Activated CD4-positive, alpha-beta memory T cell treated with anti-CD3 and anti-CD28 coated beads for 36 hours (primary cell): ENCODE results near the gene CIBAR2. TPM values are rescaled to one million over a fixed set of nuclear protein-coding genes. Genes with fewer than 3 reads are reported as not detected.
A peak's percentile ranks its signal among the peaks of the same experiment; 100 is the strongest.
"Not testable (repeated sequence)": the region's sequence is repeated elsewhere in the genome, so short reads cannot be mapped to it uniquely, and the experiment has no call there.

Experiments
- CTCF ChIA-PET: fragments of 350-600 bp; sonication (Branson Sonifier 250); formaldehyde crosslinking; loops from one replicate; lab custom pipeline; 2021; ENCODE audit warnings: antibody characterized with exemption, inconsistent platforms; lab: Charles Lee
- POLR2A ChIA-PET: fragments of 350-600 bp; sonication (Branson Sonifier 250); formaldehyde crosslinking; loops from one replicate; lab custom pipeline; 2021; ENCODE audit warnings: antibody characterized with exemption; lab: Charles Lee
- DNase-seq: peaks from one replicate; pipeline ENCODE4 v3.0.0-alpha.2; 2020
- H3K27ac Mint-ChIP-seq: one replicate; pipeline ENCODE4 v1.8.0; 2021; ENCODE audit warnings: mixed read lengths
- H3K27me3 Mint-ChIP-seq: one replicate; pipeline ENCODE4 v1.8.0; 2021; ENCODE audit warnings: mixed read lengths
- H3K36me3 Mint-ChIP-seq: one replicate; pipeline ENCODE4 v1.8.0; 2021; ENCODE audit warnings: mixed read lengths
- H3K4me1 Mint-ChIP-seq: one replicate; pipeline ENCODE4 v1.8.0; 2021; ENCODE audit warnings: low read depth, mixed read lengths
- H3K4me3 Mint-ChIP-seq: one replicate; pipeline ENCODE4 v1.8.0; 2021; ENCODE audit warnings: mild to moderate bottlenecking, mixed read lengths
- H3K9me3 Mint-ChIP-seq: one replicate; pipeline ENCODE4 v1.8.0; 2021; ENCODE audit warnings: mixed read lengths
- intact Hi-C: fragments of 100-400 bp; cut with micrococcal nuclease; formaldehyde crosslinking; loops from one replicate; pipeline ENCODE4 v1.15.1; 2023
- total RNA-seq, 2 experiments: library from RNA; stranded (reverse); gene quantifications; one replicate each; pipeline ENCODE4 v1.2.3, GENCODE V29; 2021

CIBAR2 gene
- total RNA-seq, 2 experiments from 2014 or later: not detected

- no peak for DNase-seq
- peaks cover 2% of the 10 kb centered on the region for H3K9me3 Mint-ChIP-seq
- peaks cover 12% of the 10 kb centered on the region for H3K4me1 Mint-ChIP-seq
- H3K27me3 Mint-ChIP-seq: no peaks in the 10 kb centered on the region
- H3K4me3 Mint-ChIP-seq: no peak overlapping the region
- ChIA-PET POLR2A (no interaction called here), CTCF (interaction anchor here (0.7 to 1.8 kb wide), 2 partner anchors 9 to 38 kb away, joined by 3 to 4 read pairs; no protein-coding TSS in a partner anchor)
- H3K36me3 Mint-ChIP-seq: no peaks in the 10 kb centered on the region
- H3K27ac Mint-ChIP-seq: no peak overlapping the region
- intact Hi-C loops: no loop called here
These were observed 11.8 kb upstream of the CIBAR2 start for GRCh38 chr16:85123891-85124635.

DNA sequence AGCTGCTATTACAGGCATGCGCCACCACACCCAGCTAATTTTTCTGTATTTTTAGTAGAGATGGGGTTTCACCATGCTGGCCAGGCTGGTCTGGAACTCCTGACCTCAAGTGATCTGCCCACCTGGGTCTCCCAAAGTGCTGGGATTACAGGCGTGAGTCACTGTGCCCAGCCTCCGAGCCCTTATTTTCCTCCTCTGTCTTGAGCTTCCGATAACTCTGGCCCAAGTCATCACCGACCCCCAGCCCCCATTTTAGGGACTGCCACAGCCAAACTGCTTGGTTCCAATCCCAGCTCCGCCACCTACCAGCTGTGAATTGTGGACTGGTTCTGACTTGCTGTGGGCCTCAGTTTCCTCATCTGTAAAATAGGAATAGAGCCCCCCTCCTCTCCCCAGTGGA is 11.2 kb upstream of the CIBAR2 start:
- DNase-seq, H3K27ac Mint-ChIP-seq, H3K27me3 Mint-ChIP-seq, H3K9me3 Mint-ChIP-seq, intact Hi-C loops, H3K4me3 Mint-ChIP-seq, H3K36me3 Mint-ChIP-seq, POLR2A ChIA-PET: not testable (repeated sequence)
- peaks cover 12% of the 10 kb centered on the region for H3K4me1 Mint-ChIP-seq
- CTCF ChIA-PET: interaction anchor here (0.7 to 1.8 kb wide), 2 partner anchors 9 to 37 kb away, joined by 3 to 4 read pairs; no protein-coding TSS in a partner anchor

DNA sequence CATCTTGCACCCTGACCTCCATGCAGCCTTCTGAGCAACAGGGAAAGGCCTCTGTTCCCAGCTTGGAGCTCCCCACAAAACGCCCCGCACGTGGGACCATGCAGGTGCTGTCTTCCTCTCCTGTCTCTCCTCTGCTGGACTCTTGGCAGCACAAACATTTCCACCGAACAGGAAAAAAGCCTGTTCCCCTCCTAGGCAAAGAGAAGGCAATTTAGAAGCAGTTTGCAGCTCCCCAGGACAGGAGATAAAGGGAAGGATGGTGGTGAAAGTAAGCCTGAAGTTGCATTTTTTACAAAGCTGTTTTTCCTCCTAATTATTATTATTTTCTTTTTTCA is 7.7 kb upstream of the CIBAR2 start:
- Mint-ChIP-seq H3K4me3 (no peak overlapping the region), H3K4me1 (peaks cover 4% of the 10 kb centered on the region), H3K9me3 (peaks cover 6% of the 10 kb centered on the region), H3K27me3 (no peaks in the 10 kb centered on the region), H3K27ac (no peak overlapping the region), H3K36me3 (no peaks in the 10 kb centered on the region)
- ChIA-PET CTCF (interaction anchor here (0.6 kb wide), 1 partner anchor 13 kb away, joined by 3 read pairs; no protein-coding TSS in a partner anchor), POLR2A (no interaction called here)
- intact Hi-C loops: no loop called here
- DNase-seq: no peak

- no peak for DNase-seq
- Mint-ChIP-seq H3K27ac (no peak overlapping the region), H3K27me3 (no peaks in the 10 kb centered on the region), H3K9me3 (peaks cover 5% of the 10 kb centered on the region), H3K36me3 (no peaks in the 10 kb centered on the region), H3K4me3 (no peak overlapping the region), H3K4me1 (peaks cover 8% of the 10 kb centered on the region)
- intact Hi-C loops: loop anchor here (10.0 kb wide), 1 partner anchor 127 kb away; no protein-coding TSS in a partner anchor
- POLR2A ChIA-PET: no interaction called here
- CTCF ChIA-PET: no interaction called here
These were observed 5.1 kb upstream of the CIBAR2 start for GRCh38 chr16:85117418-85117817.

- intact Hi-C loops: loop anchor here (10.0 kb wide), 1 partner anchor 130 kb away; no protein-coding TSS in a partner anchor
- Mint-ChIP-seq H3K9me3 (peaks cover 5% of the 10 kb centered on the region), H3K36me3 (no peaks in the 10 kb centered on the region), H3K4me3 (peak overlapping the region; percentile 55), H3K27ac (no peak overlapping the region), H3K4me1 (peaks cover 8% of the 10 kb centered on the region), H3K27me3 (no peaks in the 10 kb centered on the region)
- ChIA-PET CTCF (interaction anchor here (0.5 to 2.1 kb wide), 32 partner anchors 9 to 1275 kb away, joined by 3 to 26 read pairs (median 4); no protein-coding TSS in a partner anchor), POLR2A (no interaction called here)
- peak; percentile 91 for DNase-seq
These were observed 2.8 kb upstream of the CIBAR2 start for GRCh38 chr16:85114909-85115567.

DNA sequence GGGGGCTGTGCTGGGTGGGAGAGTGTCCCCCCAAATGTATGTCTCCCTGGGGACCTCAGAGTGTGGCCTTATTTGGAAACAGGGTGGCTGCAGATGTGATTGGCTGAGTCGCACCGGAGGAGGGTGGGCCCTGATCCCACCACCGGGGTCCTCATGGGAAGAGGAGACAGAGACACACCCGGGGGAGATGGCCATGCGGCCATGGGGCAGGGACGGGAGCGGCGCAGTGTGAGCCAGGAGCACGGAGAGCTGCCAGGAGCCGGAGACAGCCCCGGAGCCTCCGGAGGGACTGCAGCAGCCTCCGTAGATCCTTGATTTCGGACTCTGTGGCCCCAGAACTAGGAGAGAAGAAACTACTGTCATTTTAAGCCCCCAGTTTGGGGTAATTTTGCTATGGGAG is 1.6 kb upstream of the CIBAR2 start:
- H3K4me3 Mint-ChIP-seq: no peak overlapping the region
- H3K4me1 Mint-ChIP-seq: peaks cover 8% of the 10 kb centered on the region
- peaks cover 5% of the 10 kb centered on the region for H3K9me3 Mint-ChIP-seq
- H3K27me3 Mint-ChIP-seq: no peaks in the 10 kb centered on the region
- no peak overlapping the region for H3K27ac Mint-ChIP-seq
- POLR2A ChIA-PET: no interaction called here
- no peaks in the 10 kb centered on the region for H3K36me3 Mint-ChIP-seq
- CTCF ChIA-PET: interaction anchor here (0.6 to 2.1 kb wide), 7 partner anchors 8 to 184 kb away, joined by 3 to 26 read pairs (median 4); partner anchors contain the start of gene KIAA0513
- intact Hi-C loops: loop anchor here (10.0 kb wide), 1 partner anchor 131 kb away; no protein-coding TSS in a partner anchor
- no peak for DNase-seq

GRCh38 chr16:85113168-85113733 is 979 bp upstream of the CIBAR2 start:
- H3K36me3 Mint-ChIP-seq: no peaks in the 10 kb centered on the region
- CTCF ChIA-PET: interaction anchor here (0.9 to 1.4 kb wide), 2 partner anchors 142 to 187 kb away, joined by 3 to 4 read pairs; no protein-coding TSS in a partner anchor
- H3K4me1 Mint-ChIP-seq: peaks cover 8% of the 10 kb centered on the region
- no peak overlapping the region for H3K4me3 Mint-ChIP-seq
- H3K27ac Mint-ChIP-seq: no peak overlapping the region
- intact Hi-C loops: loop anchor here (10.0 kb wide), 1 partner anchor 132 kb away; no protein-coding TSS in a partner anchor
- H3K27me3 Mint-ChIP-seq: no peaks in the 10 kb centered on the region
- H3K9me3 Mint-ChIP-seq: peaks cover 5% of the 10 kb centered on the region
- POLR2A ChIA-PET: no interaction called here
- DNase-seq: no peak

GRCh38 chr16:85111184-85111583 is 1.1 kb downstream of the CIBAR2 start:
- ChIA-PET POLR2A (no interaction called here), CTCF (interaction anchor here (2.0 kb wide), 1 partner anchor 25 kb away, joined by 6 read pairs; no protein-coding TSS in a partner anchor)
- Mint-ChIP-seq H3K4me3 (no peak overlapping the region), H3K4me1 (peaks cover 8% of the 10 kb centered on the region), H3K9me3 (no peaks in the 10 kb centered on the region), H3K36me3 (no peaks in the 10 kb centered on the region), H3K27ac (no peak overlapping the region), H3K27me3 (no peaks in the 10 kb centered on the region)
- intact Hi-C loops: loop anchor here (10.0 kb wide), 1 partner anchor 134 kb away; no protein-coding TSS in a partner anchor
- no peak for DNase-seq

DNA sequence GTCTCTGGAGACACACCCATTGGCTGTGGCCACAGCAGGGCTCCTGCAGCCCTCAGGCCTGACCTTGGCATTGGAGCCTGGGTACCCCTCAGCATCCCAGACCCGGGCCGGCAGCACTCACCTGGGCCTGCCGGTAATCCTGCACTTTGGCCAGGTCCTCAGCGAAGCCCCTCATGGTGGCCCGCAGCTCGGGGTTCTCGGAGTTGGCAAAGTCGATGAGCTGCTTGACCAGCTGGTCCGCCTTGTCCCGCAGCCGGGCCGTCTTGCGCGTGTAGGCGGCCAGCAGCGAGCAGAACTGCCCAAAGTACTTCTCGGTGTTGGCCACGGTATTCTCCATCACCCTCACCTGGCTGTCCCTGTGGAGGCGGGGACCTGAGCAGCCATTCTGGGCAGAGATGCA is 2.2 kb downstream of the CIBAR2 start:
- ChIA-PET CTCF (no interaction called here), POLR2A (no interaction called here)
- Mint-ChIP-seq H3K27ac (no peak overlapping the region), H3K4me3 (no peak overlapping the region), H3K4me1 (peaks cover 9% of the 10 kb centered on the region), H3K27me3 (no peaks in the 10 kb centered on the region), H3K36me3 (no peaks in the 10 kb centered on the region), H3K9me3 (no peaks in the 10 kb centered on the region)
- intact Hi-C loops: loop anchor here (10.0 kb wide), 1 partner anchor 135 kb away; no protein-coding TSS in a partner anchor
- DNase-seq: no peak

DNA sequence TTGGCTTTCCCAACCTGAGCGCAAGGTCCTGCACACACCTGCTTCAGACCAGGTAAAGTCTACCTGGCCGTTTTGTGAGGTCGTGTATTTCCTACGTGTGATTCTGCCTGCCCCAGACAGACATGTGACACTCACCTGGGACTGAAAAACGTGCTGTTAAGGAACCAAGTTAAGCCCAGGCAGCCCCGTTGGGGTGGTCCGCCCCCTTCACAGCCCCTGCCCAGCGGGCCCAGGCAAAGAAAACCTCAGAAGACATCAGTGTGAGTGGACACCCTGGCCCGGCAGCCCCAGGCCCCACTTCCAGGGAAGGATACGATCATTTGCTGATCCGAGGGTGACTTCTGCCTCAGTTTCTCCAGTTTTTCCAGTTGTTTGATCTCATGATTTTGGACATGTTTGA is 4.7 kb downstream of the CIBAR2 start:
- no peaks in the 10 kb centered on the region for H3K9me3 Mint-ChIP-seq
- DNase-seq: no peak
- no peak overlapping the region for H3K4me3 Mint-ChIP-seq
- intact Hi-C loops: no loop called here
- no peak overlapping the region for H3K27ac Mint-ChIP-seq
- no peaks in the 10 kb centered on the region for H3K36me3 Mint-ChIP-seq
- peaks cover 21% of the 10 kb centered on the region for H3K4me1 Mint-ChIP-seq
- POLR2A ChIA-PET: no interaction called here
- CTCF ChIA-PET: interaction anchor here (3.6 kb wide), 1 partner anchor 7 kb away, joined by 26 read pairs; no protein-coding TSS in a partner anchor
- no peaks in the 10 kb centered on the region for H3K27me3 Mint-ChIP-seq

DNA sequence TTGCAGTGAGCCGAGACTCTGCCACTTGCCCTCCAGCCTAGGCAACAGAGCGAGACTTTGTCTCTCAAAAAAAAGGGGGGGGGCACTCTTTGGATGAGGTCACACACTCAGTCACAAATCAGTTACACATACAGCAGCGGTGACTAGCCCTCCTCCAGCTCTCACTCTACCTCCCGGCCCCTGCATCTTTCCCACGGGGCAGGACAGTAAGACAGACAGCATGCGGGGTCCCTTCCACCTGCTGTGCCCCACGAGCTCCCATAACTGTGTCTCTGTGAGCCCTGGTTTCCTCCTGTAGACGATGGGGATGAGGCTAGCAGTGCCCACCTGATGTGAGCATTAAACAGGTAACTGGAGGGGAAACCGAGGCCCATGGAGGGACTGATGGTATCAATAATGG is 5.2 kb downstream of the CIBAR2 start:
- H3K36me3 Mint-ChIP-seq: no peaks in the 10 kb centered on the region
- H3K27me3 Mint-ChIP-seq: no peaks in the 10 kb centered on the region
- no peak for DNase-seq
- POLR2A ChIA-PET: no interaction called here
- no peak overlapping the region for H3K4me3 Mint-ChIP-seq
- no peaks in the 10 kb centered on the region for H3K9me3 Mint-ChIP-seq
- CTCF ChIA-PET: interaction anchor here (3.6 kb wide), 1 partner anchor 8 kb away, joined by 26 read pairs; no protein-coding TSS in a partner anchor
- intact Hi-C loops: no loop called here
- H3K27ac Mint-ChIP-seq: no peak overlapping the region
- H3K4me1 Mint-ChIP-seq: peaks cover 23% of the 10 kb centered on the region

DNA sequence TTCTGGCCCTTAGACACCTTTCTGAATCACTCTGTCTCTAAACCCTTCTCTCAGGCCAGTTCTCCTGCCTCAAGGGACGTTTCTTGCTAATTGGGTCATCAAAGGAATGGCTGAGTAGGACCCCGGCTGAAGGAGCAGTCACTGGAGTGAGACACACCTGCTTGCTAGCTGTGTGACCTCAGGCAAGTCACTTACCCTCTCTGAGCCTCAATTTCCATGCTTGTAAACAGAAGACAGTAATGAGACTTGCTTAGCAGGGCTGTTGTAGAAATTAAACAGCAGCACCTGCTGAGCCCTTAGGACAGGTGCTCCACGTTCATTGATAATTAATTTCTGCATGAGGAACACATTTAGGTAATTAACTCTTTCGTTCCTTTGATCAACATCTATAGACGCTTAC is 6.8 kb downstream of the CIBAR2 start:
- H3K27ac Mint-ChIP-seq: no peak overlapping the region
- no peaks in the 10 kb centered on the region for H3K9me3 Mint-ChIP-seq
- H3K4me3 Mint-ChIP-seq: no peak overlapping the region
- ChIA-PET POLR2A (no interaction called here), CTCF (interaction anchor here (1.8 to 3.6 kb wide), 2 partner anchors 10 to 19 kb away, joined by 4 to 26 read pairs; no protein-coding TSS in a partner anchor)
- peaks cover 25% of the 10 kb centered on the region for H3K4me1 Mint-ChIP-seq
- no peak for DNase-seq
- no peaks in the 10 kb centered on the region for H3K27me3 Mint-ChIP-seq
- intact Hi-C loops: no loop called here
- H3K36me3 Mint-ChIP-seq: no peaks in the 10 kb centered on the region
